ENCODE results near the gene MRTO4. TPM values are rescaled to one million over a fixed set of nuclear protein-coding genes. Genes with fewer than 3 reads are reported as not detected.
"Not testable (repeated sequence)": the region's sequence is repeated elsewhere in the genome, so short reads cannot be mapped to it uniquely, and the experiment has no call there.

The MRTO4 gene
- total and polyA plus RNA-seq, 10 of the 15 experiments (the other 5 are each of a cell fraction or from before 2014, with no cell fraction given), result 43.5 to 99.5 (median 69.7) TPM

DNA sequence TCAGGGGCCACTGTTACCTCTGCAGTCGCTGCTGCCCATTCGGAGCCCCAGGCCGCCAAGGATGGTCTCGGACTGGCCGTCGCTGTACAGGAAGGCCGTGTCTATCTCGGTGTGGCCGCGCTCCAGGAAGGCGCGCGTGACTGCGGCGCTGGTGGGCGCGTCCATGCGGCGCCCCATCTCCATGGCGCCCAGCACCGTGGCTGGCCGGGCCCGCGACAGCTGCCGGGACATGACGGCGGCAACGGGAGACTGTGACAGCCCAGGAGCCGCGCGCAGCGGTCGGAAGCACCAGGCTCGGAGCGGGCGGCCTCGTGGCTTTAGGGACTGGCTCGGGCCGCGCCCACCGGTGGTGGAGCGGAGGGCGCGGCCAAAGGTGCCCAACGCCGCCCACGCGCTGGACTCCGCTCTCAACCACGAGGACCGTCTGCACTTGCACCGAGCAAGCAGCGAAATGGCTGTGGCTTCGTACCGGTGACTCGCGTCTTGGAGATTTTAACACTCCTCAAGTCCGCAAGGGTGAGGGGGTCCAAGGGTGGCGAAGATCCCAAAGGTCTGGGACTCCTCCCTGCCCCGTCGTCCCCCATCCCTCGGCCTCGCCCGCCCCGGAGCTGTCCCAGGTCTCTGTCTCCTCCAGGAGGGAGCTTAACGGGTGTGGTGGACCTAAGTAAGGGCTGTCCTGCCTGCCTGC, 22.4 kb downstream of the MRTO4 start:
- H3K4me2 ChIP-seq (ENCODE audit: control insufficient read depth, insufficient read depth); H4K20me1 ChIP-seq (ENCODE audit: control insufficient read depth, insufficient read depth); H3K79me2 ChIP-seq (ENCODE audit: control insufficient read depth, insufficient read depth, low read length); H3K27ac ChIP-seq (ENCODE audit: control insufficient read depth, insufficient read depth); in situ Hi-C loops (cut with MboI); SMC1A ChIA-PET (ENCODE audit: uncharacterized antibody, unreplicated experiment); H3K9me3 ChIP-seq (replicated peaks; ENCODE audit: control insufficient read depth, insufficient read depth, low read length); CTCF ChIA-PET; H3K36me3 ChIP-seq (ENCODE audit: control insufficient read depth in 2 of 2, insufficient read depth in 2 of 2, low read length in 1 of 2); DNase-seq (ENCODE audit: low read depth, low spot score); H3K27me3 ChIP-seq (replicated peaks in 1 of 2; ENCODE audit: control insufficient read depth in 2 of 2, insufficient read depth in 2 of 2, low read length in 1 of 2); H3K9ac ChIP-seq (ENCODE audit: control insufficient read depth, insufficient read depth, low read length); H3K4me3 ChIP-seq; intact Hi-C loops (cut with micrococcal nuclease; ENCODE audit: unreplicated experiment); RAD21 ChIA-PET (ENCODE audit: unreplicated experiment); ATAC-seq; BruUV-seq (replicated peaks); FAIRE-seq; POLR2A ChIA-PET; H2AFZ ChIP-seq (ENCODE audit: control insufficient read depth, low read depth, low read length); H3K4me1 ChIP-seq (ENCODE audit: control insufficient read depth, insufficient read depth, low read length): not testable (repeated sequence)
- 90% methylated on average over 40 of the region's 66 CpGs for WGBS (ENCODE audit: insufficient coverage, insufficient replicate concordance, low lambda C conversion rate, missing lambda C conversion rate)

DNA sequence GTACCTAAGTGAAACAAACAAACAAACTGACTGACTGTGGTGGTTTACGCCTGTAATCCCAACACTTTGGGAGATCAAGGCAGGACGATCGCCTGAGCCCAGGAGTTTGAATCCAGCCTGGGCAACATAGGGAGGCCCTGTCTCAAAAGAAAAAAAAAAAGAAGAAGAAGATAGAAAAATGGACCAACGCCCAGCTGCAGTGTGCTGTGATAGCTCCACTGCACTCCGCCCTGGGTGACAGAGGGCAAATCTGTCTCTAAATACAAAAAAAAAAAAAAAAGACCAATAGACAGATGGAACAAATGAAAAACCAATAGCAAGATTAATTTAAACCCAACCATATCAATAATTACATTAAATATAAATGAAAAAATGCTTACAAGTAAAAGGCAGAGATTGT, 23.0 kb downstream of the MRTO4 start:
- Histone ChIP-seq H3K9me3 (replicated peaks; ENCODE audit: control insufficient read depth, insufficient read depth, low read length) (peaks cover 2% of the 10 kb centered on the region; the same call in 1 of the 3 replicates), H3K27ac (ENCODE audit: control insufficient read depth, insufficient read depth) (no peak overlapping the region), H3K36me3 (ENCODE audit: control insufficient read depth in 2 of 2, insufficient read depth in 2 of 2, low read length in 1 of 2) (no peaks in the 10 kb centered on the region), H3K27me3 (replicated peaks in 1 of 2; ENCODE audit: control insufficient read depth in 2 of 2, insufficient read depth in 2 of 2, low read length in 1 of 2) (no peaks in the 10 kb centered on the region), H3K4me3 (no peak overlapping the region), H2AFZ (ENCODE audit: control insufficient read depth, low read depth, low read length) (no peak overlapping the region), H3K4me1 (ENCODE audit: control insufficient read depth, insufficient read depth, low read length) (no peaks in the 10 kb centered on the region), H3K9ac (ENCODE audit: control insufficient read depth, insufficient read depth, low read length) (no peak overlapping the region), H3K79me2 (ENCODE audit: control insufficient read depth, insufficient read depth, low read length) (no peaks in the 10 kb centered on the region), H3K4me2 (ENCODE audit: control insufficient read depth, insufficient read depth) (no peak overlapping the region), H4K20me1 (ENCODE audit: control insufficient read depth, insufficient read depth) (no peaks in the 10 kb centered on the region)
- BruUV-seq (replicated peaks), result no TSS peak
- in situ Hi-C loops (cut with MboI), result no loop called here
- TF ChIP-seq RCOR1 (conservative IDR thresholded peaks at IDR 0.05; ENCODE audit: low read depth, low read length) (no peak), IKZF2 (IDR thresholded peaks at IDR 0.05) (no peak)
- TF ChIP-seq, protein P1, sequence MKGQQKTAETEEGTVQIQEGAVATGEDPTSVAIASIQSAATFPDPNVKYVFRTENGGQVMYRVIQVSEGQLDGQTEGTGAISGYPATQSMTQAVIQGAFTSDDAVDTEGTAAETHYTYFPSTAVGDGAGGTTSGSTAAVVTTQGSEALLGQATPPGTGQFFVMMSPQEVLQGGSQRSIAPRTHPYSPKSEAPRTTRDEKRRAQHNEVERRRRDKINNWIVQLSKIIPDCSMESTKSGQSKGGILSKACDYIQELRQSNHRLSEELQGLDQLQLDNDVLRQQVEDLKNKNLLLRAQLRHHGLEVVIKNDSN (IDR thresholded peaks at IDR 0.05; ENCODE audit: borderline replicate concordance, extremely low read length, insufficient read depth, low read depth, low read length), result no peak
- no peak for FAIRE-seq
- intact Hi-C loops (cut with micrococcal nuclease; ENCODE audit: unreplicated experiment), result no loop called here
- CTCF ChIA-PET, result no interaction called here
- SMC1A ChIA-PET (ENCODE audit: uncharacterized antibody, unreplicated experiment), result no interaction called here
- no peak for DNase-seq (ENCODE audit: low read depth, low spot score)
- POLR2A ChIA-PET, result no interaction called here
- WGBS (ENCODE audit: insufficient coverage, insufficient replicate concordance, low lambda C conversion rate, missing lambda C conversion rate), result 89% methylated on average over 5 of the region's 5 CpGs
- no peak for ATAC-seq
- RAD21 ChIA-PET (ENCODE audit: unreplicated experiment), result no interaction called here

Measured in GM12878 (cell line).